Measurements from ENCODE around the gene SLC9A6.

- no peak for TF ChIP-seq SP1 (IDR thresholded peaks at IDR 0.05; ENCODE audit: low read depth, low read length)
- TF ChIP-seq POLR2AphosphoS5 (IDR thresholded peaks at IDR 0.05; ENCODE audit: low read depth, low read length): no peak
- TF ChIP-seq FOSL1 (IDR thresholded peaks at IDR 0.05; ENCODE audit: insufficient read depth, low read depth, low read length): no peak
Observed at GRCh38 chrX:136035663-136036062, 50.4 kb downstream of the SLC9A6 start.
